Stimulated activated CD4-positive, alpha-beta T cell treated with anti-CD3 and anti-CD28 coated beads, Interleukin-15, amount 100 ng/mL, for 24 hours (primary cell): ENCODE measurements around the gene COTL1.

Source experiments
- DNase-seq: peaks from one replicate; pipeline ENCODE4 v3.0.0-alpha.2; 2020

The COTL1 gene

GRCh38 chr16:84613408-84614072 lies 4.3 kb downstream of the COTL1 start:
- DNase-seq, result no peak

- no peak for DNase-seq
Observed at GRCh38 chr16:84612686-84613085, 5.2 kb downstream of the COTL1 start.

GRCh38 chr16:84611041-84611440 lies 6.8 kb downstream of the COTL1 start:
- DNase-seq, result no peak

DNA sequence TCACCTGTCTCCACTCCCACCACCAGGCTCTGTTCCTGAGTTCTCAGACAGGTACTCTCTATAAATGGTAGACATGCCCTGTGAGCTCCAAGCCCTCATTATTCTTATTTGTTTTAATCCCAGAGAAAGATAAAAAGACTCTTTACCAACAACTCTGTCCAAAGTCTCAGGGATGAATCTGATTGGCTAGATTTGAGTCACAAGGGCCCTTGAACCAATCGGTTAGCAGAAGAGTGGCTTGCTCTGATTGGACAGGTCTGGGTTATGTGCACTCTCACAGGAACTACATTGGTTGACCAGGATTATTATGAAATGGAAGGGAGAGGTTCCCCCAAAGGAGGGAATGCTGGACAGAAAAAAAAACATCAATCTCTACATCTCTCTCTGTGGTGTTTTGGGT lies 7.5 kb downstream of the COTL1 start:
- no peak for DNase-seq

DNA sequence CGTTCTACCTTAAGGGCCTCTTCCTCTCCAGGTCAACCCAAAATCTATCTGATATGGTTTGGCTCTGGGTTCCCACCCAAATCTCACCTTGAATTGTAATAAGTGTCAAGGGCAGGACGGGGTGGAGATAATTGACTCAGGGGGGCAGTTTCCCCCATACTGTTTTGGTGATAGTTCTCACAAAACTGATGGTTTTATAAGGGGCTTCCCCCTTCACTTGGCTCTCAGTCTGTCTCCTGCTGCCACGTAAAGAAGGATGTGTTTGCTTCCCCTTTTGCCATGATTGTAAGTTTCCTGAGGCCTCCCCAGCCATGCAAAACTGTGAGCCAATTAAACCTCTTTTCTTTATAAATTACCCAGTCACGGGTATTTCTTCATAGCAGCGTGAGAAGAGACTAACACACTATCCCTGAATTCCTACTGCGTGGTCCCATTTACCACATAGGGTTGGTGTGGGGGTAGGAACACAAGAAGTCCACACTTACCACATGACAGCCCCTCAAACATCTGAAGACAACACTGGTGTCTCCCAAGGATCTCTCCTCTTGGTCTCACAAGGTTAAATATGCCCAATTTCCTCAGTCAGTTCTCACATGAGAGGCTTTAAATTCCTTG lies 8.2 kb downstream of the COTL1 start:
- no peak for DNase-seq

GRCh38 chr16:84608282-84608681 lies 9.6 kb downstream of the COTL1 start:
- DNase-seq, result no peak

DNA sequence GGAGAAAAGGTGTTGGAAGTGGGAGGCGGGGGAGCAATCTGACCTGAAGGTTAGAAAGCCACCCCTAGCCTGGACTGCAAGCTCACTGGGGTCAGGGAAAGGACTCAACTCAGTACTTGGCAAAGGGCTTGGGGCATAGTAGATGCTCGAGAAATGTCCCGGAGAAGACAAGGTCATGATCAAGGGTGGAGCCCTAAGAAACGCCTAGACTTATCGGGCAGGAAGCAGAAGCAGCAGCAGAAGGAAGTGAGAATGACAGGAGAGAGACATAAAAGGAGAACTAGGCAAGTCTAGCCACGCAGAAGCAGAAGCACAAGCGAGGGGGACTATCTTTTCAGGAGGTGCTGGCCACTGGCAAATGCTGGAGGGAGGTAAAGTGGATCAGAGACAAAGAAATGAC lies 10.2 kb downstream of the COTL1 start:
- no peak for DNase-seq

DNA sequence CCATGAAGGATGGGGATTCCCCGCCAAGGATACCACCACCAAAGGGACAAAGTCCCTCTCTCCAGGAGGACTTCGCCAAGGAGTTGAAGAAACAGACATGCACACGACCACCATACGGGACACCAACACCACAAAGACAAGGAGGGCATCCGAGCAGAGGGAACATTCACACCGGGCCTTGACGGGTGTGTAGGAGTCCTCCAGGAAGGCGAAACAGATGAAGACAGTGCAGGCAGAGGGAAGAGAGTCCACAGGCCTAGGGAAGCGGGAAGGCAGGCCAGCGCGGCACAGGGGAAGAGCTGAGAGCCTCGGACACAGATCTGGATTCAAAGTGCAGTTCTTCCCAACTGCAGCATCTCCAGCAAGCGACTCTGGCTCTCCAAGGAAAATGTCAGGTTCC lies 10.8 kb downstream of the COTL1 start:
- no peak for DNase-seq

- peak; percentile 45 for DNase-seq
Observed at GRCh38 chr16:84606081-84606875, 11.6 kb downstream of the COTL1 start.

DNA sequence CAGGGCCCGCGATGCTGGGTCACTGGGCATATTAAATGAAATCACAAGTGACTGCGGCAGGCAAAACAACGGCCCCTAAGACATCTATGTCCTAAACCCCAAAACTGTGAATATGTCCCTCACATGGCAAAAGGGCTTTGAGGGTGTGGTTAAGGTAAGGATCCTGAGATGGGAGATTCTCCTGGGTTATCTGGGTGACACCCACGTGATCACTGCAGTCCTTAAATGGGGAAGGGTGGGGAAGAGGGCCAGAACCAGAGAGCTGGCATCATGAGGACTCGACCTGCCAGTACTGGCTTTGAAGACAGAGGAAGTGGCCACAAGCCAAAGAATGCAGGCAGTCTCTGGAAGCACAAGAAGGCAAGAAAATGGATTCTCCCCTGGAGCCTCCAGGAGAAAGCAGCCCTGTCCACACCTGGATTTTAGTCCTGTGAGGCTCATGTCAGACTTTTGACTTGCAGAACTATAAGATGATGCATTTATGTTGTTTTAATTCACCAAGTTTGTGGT lies 12.5 kb downstream of the COTL1 start:
- no peak for DNase-seq

- DNase-seq, result no peak
Observed at GRCh38 chr16:84604477-84605013, 13.3 kb downstream of the COTL1 start.

DNA sequence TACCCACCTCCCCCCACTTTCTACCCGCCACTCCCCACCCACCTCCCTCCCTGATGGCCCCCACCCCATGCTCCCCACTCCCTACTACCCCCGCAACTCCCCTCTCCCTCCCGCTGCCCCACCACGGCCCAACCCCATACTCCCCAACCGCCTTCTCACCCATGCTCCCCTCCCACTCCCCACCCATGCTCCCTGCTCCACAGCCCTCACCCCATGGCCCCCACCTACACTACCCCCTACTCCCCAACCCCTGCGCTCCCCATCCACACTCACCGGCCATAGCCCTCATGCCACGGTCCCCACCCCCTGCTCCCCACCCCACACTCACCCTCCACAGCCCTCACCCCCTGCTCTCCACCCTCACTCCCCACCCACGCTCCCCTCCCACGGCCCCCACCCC lies 13.9 kb downstream of the COTL1 start:
- DNase-seq, result no peak

- peak; percentile 77 for DNase-seq
Observed at GRCh38 chr16:84603140-84603816, 14.6 kb downstream of the COTL1 start.

DNA sequence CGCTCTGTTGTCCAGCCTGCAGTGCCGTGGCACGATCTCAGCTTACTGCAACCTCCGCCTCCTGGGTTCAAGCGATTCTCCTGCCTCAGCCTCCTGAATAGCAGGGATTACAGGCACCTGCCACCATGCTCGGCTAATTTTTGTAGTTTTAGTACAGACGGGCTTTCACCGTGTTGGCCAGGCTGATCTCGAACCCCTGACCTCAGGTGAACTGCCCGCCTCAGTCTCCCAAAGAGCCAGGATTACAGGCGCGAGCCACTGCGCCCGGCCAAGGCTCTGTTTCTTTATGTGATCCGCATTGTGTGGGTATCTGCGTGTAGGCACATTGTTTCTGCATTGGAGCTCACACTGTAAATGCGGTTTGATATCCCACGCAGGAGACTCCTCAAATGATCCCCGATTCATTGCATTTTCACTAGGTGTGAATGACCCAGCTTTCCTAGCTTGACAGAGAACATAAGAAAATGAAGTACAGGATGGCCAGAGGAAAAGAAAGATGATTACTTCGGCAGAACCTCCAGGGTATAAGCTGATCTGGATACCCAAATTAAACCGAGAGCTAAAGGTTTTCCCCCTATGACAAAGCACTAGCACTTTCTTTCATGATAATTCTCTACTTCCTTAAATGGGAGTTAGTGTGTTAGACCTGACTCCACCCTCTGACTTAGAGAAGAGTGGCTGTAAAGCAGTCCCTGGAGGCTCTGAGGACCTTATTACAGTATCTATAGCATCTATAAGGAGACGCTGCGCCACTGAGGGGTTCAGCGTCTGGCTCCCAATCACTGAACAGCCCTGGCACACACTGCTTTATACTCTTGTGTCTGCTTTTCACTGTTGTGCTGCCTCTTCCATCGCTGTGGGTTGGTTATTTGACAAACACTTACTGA lies 17.3 kb downstream of the COTL1 start:
- DNase-seq, result peak; percentile 43

DNA sequence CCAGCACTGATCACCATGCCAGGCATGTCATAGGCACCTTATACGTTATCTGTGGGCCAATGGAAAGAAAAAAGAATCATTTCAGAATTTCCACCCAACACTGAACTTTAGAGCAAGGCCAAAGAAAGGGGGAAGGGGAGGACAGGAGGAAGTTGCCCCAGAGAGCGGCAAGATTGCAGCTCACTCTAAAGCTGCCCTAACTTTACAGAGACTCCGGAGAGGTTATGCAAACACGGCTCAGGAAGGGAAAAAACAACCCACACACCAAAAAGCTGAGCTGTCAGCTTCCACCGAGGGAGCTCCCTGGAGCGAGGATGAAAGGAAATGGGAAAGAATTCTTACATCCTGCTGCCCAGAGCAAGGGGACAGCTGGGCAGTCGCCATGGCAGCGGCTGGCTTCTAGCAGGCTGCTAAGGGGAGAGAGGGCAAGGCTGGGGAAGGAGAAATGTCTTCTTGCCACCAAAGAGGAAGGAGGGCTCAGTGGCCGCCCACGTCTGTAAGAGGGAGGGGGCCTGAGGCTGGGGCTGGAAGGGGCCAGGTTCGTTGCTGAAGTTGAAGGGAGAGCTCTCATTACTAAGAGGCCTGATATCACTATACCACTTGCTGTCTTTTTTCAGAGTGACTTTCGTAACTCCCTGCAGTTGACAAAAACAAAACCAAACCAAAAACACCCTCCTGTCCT lies 18.2 kb downstream of the COTL1 start:
- DNase-seq, result peak; percentile 84

- no peak for DNase-seq
Observed at GRCh38 chr16:84598360-84598759, 19.5 kb downstream of the COTL1 start.

- peak; percentile 50 for DNase-seq
Observed at GRCh38 chr16:84597931-84598351, 19.9 kb downstream of the COTL1 start.

DNA sequence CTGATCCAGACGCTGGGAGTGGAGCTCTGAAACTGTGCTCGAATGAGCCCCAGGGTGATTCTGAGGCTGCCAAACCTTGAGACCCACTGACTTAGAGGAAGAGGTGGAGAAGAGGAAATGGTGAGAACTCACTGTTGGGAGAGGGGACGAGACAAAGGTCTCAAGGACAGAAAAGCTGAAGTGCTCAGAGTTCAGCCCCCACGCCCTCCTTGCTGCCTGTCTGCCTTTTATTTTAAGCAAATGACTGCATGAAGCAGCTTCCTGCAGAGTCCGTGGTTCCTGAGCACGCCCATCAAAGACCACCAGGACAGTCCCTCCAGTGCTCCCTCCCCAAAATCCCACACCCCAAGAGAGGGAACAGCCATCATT lies 20.4 kb downstream of the COTL1 start:
- no peak for DNase-seq

GRCh38 chr16:84596801-84597527 lies 20.9 kb downstream of the COTL1 start:
- no peak for DNase-seq

GRCh38 chr16:84596161-84596560 lies 21.7 kb downstream of the COTL1 start:
- no peak for DNase-seq

GRCh38 chr16:84595052-84595481 lies 22.8 kb downstream of the COTL1 start:
- no peak for DNase-seq
